GM19452 (cell line): ENCODE results near the gene ANXA10.
"Not testable (repeated sequence)": the region's sequence is repeated elsewhere in the genome, so short reads cannot be mapped to it uniquely, and the experiment has no call there.

Source experiments
- ATAC-seq: cut with Tn5 transposase; IDR thresholded peaks from one replicate; pipeline ENCODE4 v1.9.1; 2021; ENCODE audit not compliant: unreplicated experiment

Gene ANXA10

DNA sequence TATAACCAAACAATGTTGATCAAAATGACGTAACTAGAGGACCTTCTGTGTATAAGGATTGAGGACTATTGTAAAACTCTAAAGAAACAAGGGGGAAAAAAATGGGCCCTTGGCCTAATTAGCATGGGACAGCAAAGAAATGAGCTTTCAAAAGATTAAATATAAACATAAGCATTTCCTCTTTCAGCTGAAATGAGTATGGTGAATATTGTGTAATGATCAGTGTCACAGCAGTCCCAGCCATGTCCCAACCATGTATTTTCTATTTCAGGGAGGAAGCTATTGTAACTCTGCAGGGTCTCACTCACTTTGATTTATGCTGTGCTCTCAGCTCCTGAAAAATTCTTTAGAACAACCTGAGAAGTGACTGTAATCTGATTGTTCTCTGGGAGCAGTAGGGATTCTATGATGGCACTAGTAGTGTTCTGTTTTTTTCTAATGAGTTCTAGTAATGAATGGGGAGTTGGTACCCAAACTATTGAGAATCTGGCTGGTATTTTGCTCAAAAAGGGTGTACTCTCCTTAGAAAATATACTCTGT lies 25.8 kb downstream of the ANXA10 start:
- ATAC-seq, result no peak

DNA sequence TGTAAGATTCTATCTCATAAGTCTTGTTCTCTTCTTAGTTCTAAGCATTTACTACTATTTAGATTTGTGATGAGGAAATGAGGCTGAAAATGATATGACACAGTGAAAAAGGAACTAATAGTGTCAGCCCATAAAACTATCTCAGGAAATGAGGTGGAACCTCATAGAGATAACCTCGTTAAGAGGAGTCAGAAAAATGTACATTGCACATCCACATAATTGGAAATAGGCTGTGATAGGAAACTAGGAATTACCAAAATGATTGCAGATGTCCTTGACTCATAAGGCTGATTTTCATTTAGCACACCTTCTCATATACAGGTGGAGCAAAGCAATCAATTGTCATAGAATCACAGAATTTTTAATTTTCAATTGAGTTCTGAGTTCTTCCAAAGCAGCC lies 26.8 kb downstream of the ANXA10 start:
- no peak for ATAC-seq

DNA sequence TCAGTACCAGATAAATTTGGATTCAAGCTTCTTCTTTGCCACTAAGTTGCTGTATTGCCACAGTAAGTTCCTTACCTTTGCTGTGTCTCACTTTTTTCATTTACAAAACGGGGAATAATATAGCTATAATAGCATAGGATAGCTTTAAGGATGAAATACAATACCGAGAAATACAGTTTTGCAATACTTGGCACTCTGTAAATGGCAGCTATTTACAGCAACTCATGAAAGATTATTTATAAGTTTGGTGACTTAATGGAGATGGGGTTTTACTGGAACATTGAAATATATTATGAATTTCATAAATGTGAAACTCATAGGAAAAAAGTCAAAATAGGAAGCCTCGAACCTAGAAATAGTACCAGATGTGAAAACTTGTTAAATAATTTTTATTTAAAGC lies 27.6 kb downstream of the ANXA10 start:
- ATAC-seq, result no peak

DNA sequence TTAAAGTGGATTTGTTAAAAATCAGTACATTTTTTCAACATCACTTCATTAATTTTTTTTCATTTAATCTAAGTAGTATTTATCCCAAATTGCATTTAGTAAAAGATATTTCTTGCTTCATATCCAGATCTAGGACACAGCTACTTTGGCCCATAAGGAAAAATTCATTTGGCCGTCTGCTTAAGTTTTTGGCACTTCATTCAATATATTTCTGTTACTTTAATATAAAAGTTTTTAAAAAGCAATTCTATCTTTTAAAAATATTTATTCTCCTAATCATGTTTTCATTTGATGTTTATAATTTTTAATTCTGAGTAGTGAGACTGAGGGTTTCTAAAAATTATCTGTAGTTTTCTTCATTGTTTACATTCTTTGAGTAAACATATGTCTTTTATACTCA lies 28.5 kb downstream of the ANXA10 start:
- ATAC-seq, result no peak

DNA sequence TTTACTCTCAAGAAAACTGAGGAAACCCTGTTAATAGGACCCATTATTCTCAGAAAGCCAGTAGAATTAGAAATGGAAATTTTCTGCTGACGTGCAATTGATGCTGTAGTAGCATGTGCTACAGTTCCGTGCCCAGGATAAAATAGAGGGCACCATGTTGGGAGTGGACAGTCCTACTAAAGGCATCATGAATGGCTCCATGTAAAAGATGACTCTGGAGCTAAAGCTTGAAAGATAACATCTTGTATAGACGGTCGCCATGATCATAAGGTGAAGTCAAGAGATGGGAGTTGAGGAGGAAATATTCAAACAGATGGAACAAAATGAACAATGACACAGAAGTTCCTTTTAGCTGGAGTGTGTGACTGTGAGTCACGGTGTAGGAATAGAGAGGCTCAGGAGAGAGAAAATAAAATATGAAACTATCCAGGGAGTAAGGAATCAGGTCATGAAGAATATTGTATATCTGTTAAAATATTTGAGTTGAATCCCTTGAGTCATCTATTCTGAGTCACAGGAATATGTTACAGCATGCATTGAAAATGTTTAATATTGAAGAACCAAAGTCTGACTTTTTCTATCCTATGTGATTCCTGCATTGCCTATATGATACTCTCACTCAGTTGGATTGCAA lies 31.8 kb downstream of the ANXA10 start:
- no peak for ATAC-seq

DNA sequence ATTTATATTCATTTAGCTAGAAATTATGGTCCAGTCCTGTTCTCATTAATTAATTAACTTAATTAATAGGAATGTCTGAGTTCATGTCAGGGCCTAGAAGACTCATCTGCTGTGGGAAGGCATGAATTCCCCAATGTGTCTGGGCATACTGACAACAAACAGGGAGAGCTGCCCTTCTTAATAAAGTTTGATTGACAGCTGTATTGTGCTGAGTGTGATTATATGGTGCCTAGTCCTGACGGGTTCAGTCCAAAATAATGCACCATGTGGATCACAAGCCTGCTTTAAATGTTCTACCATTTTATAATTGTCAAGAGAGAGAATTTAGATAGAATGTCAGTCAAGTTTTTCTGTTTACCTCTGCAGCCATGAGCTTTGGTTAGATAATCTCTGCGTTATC lies 34.6 kb downstream of the ANXA10 start:
- no peak for ATAC-seq

DNA sequence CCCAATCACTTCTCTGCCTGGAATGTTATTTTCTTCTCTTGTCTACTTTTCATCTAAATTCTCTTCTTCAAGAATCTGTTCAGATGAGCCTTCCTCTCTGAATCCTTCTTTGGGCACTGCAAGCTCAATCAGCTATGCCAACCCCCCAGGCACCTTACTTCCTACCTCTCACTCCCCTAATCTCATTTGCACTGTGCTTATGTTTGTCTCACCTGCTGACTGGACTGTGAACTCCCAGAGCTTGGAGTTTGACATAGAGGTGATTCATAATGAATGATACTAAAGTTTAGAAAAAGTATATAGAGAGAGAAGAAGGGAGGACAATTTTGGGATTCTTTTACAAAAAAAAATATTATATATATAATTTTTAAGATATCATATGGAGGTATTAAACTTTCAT lies 36.3 kb downstream of the ANXA10 start:
- ATAC-seq, result no peak

DNA sequence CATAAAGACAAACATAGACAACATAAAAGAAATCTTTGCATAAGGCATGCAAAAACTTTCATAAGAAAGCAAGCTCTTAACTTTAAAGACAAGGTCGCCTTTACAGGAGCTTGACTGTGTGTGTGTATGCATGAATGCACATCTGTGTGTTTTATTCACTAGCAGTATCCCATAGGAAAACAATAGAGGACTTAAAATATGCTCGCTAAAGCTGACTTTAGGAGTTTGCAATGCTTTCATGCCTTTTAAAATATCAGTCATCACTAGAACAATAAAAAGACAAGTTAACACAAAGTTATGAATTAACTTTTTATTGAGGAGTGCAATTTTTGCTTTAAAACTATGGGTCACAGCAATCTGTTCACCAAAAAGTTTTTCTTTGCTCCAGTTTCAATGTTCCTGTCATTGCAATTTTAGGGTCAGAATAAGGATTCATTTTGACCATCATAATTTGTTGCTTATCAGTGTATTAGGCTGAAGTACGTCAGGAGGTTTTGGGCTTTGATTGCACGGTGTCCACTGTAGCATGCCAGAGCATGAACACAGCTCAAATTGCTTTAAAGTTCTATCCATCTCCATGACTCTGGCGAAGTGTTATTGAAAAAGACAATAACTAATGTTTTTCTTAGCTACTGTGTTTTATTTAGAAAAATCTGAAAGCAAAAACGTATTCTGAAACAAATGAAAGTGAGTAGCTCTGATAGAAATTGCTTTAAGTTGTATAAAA lies 36.9 kb downstream of the ANXA10 start:
- ATAC-seq, result no peak

DNA sequence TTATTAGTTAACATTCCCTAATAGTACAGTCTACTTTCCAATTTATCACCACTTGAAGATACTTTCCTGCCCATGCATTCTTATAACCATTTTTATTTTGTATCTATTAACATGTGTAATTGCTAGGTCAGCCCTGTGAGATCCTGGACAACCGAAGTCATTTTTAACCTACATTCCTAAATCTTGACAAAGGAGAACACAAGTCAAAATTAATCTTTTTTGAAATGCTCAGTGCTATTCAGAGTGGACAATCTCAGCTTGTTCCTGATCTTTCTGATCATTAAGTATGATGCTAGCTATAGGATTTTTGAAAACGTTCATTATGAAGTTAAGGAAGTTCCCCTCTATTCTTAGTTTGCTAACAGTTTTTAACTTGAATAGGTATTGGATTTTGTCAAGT lies 37.5 kb downstream of the ANXA10 start:
- ATAC-seq, result no peak

DNA sequence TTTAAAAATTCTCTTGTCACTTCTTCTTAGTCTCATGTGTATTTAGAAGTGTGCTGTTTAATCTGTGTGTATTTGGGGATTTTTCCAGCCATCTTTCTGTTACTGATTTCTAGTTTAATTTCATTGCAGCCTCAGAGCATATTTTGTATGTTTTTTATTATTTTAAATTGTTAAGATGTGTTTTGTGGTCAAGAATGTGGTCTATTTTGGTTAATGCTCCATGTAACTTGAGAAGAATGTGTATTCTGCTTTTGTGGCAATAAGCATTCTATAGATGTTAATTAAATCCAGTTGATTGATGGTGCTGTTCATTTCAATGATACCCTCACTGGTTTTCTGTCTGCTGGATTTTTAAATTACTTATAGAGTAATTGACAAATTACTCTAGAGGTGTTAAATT lies 38.9 kb downstream of the ANXA10 start:
- ATAC-seq, result no peak

DNA sequence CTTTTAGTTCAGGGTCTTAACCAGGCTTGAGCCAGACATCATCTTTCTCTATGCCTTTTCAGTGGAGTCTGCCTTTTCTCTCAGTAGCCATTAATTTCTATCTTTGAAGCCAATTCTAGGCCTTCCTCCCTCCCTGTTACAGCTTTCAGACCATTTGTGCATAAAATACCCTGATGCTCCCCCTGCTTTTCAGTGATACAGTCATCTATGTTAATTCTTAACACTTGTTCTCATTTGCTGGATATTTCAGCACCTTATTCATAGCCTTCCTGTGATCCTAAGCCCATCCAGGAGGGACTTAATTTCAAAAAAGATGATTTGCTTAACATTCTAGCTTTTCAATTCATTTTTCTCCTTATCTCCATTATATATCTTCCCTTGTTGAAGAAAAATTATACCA lies 42.3 kb downstream of the ANXA10 start:
- ATAC-seq, result no peak

DNA sequence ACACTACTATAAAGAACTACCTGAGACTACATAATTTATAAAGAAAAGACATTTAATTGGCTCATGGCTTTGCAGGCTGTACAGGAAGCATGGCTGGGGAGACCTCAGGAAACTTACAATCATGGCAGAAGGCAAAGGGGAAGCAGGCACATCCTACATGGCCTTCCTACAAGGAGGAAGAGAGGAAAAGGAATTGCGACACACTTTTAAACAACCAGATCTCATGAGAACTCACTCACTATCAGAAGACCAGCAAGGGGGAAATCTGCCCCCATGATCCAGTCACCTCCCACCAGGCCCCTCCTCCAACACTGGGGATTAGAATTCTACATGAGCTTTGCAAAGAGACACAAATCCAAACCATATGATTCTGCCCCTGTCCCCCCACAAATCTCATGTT lies 43.5 kb downstream of the ANXA10 start:
- not testable (repeated sequence) for ATAC-seq

DNA sequence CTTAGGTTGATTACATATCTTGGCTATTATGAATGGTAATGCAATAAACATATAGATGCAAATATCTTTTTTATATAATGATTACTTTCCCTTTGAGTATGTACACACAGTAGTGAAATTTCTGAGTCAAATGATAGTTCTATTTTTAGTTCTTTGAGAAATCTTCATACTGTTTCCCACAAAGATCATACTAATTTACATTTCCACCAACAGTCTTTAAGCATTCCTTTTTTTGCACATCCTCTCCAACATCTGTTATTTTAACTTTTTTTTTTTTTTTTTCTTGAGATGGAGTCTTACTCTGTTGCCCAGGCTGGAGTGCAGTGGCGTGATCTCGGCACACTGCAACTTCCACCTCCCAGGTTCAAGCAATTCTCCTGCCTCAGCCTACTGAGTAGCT lies 45.4 kb downstream of the ANXA10 start:
- ATAC-seq, result not testable (repeated sequence)

DNA sequence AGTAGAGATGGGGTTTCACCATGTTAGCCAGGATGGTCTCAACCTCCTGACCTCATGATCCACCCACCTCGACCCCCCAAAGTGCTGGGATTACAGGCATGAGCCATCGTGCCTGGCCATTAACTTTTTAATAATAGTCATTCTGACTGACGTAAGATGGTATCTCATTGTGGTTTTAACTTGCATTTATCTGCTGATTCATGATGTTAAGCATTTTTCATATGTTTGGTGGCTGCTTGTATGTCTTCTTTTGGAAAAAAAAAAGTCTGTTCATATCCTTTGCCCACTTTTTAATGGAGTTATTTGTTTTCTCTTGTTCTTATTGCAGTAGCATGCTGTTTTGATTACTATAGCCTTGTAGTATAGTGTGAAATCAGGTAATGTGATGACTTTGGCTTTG lies 45.8 kb downstream of the ANXA10 start:
- no peak for ATAC-seq

DNA sequence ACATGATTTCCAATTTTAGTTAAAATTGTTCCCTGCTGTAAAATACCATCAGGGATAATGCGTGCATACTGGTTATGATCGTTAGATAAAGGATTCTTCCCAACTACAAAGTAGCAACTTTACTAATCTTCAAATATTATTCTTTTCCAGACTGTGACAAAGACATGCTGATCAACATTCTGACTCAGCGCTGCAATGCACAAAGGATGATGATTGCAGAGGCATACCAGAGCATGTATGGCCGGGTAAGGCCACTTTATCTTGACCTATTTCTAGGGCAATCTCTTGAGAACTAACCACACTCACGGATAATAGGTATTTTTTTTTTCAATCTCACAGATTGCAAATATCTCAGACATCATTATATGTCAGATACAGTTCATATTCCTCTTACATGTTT lies 47.0 kb downstream of the ANXA10 start:
- ATAC-seq, result no peak

DNA sequence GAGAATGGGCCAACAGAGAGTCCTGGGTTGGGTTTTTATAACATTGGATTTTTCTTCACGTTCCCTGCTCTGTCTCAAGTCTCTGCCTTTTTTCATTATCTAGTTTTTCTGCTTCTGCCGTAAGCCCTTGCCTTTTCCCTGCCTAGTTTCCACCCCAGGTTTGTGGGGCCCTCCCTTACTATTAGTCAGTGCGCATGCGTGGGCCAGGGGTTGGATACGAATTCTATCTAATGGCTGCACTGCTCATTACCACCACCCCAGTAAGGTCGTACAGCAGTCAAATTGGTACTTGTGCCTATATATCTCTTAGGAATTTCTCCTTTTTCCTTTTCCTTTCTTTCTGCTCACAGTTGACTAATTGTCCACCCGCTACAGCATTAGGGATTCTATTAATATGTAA lies 49.4 kb downstream of the ANXA10 start:
- no peak for ATAC-seq

DNA sequence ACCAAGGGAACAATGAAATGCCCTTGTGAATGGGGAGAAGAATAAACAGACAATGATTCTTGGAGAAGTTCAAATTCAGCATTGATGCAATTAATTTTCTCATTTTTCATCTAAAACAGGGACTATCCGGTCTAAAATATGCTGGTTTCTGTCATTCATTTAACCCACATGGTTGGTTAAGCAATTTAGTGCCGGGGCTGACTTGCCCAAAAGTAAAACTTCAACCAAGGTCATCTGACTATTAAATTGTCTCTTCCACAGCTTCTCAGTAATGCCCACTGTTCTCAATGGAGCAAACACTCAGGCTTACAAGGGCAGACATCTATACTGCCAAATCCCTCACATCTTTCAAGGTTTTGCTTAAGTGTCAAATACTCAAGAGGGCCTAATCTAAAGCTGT lies 51.3 kb downstream of the ANXA10 start:
- no peak for ATAC-seq

DNA sequence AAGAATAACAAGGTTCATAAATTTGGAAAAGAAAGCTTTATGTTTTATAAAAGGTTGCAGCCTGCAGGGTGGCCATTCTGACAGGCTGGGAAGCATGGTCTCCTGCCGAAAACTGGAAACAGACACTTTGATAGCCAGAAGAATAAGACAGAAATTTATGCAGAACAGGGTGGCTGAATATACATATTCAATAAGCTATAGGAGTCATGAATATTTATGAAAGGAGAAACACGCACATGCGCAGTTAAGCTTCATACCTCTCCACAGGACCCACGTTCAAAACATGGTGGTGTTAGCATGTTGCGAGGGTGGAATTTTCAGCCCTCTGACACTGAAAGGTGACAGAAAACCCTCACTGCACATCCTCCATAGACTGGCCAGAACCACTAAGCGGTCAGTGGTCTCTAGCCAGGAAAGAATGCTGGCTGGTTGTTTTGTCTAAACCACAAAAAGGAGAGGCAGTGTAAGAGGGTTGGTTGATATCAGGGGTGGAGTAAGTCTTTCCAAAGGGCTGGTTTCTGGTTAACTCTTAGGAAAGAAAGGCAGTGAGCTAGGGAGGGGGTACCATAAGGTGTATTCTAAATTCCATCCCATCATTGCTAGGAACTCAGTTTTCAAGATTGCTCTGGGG lies 58.2 kb downstream of the ANXA10 start:
- ATAC-seq, result no peak

DNA sequence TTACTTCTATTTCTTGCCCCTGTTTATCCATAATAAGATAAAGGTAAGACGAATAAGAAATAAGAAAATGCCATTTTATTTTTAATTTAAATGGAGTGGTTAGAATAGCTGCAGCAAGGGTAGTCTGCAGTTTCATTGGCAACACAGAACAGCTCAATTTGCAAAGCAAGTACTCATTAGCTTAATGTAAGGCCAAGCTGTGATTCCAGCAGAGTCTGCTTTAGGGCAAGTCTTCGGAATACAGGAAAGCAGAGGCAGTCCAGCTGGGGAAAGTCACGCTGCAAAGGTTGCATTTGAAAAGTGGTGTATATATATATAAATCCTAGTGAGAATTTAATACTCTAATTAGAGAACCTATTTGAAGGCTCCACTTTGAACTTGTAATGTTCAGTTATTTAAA lies 59.0 kb downstream of the ANXA10 start:
- no peak for ATAC-seq

DNA sequence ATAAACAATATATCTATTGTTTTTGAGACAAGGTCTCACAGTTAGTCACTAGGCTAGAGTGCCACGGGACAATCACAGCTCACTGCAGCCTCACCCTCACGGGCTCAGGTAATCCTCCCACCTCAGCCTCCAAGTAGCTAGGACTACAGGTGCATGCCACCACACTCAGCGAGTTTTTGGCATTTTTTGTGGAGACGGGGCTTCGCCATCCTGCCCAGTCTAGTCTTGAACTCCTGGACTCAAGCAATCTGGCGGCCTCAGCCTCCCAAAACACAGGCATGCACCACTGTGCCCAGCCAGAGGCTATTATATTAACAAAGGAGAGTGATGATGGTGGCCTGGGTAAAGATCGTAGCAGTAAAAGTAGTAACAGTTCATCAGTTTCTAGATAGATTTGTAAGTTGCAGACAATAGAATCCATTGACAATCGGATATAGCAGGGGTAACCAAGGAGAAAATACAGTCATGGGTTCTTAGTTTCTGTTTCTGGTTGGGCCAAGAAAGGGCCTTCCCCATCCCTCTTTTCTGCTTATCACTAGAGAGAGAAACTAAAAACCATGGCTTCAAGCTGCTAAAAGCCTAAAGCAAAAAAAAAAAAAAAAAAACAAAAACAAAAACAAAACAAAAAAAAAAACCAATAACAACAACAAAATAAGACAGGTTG lies 60.6 kb downstream of the ANXA10 start:
- no peak for ATAC-seq

DNA sequence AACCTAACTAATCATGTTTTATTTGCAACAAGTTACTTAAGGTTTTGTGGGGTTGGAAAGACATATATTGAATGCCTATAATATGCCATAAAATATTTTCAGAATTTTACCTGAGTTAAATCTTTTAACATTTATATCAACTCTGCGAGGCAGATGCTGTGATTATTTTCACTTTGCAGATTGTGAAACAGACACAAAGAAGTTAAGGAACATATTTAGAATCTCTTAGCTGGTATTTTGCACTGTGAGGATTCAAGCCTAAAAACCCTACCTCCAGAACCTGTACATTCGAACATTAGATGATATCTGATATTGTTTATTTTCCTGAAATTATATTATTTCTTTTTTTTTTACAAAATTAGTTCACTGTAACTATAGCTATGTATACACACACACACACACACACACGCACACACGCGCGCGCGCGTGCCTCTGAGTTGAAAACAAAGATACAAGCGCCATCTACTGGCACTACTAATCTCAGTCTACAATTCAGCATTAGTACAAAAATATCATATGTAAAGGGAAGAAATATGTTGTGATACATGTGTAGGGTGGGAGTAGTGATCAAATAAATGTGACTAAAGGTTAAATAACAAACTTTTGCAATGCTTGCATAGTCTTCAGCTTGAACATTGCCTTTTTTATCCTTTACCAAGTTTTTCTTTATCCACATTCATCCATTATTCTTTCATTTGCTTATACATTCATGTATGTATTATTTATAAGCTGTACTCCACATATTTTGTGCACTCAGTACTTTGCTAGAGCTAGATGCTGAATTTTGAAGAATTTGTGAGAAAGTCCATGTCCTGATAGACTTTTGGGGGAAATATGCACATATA lies 61.5 kb downstream of the ANXA10 start:
- ATAC-seq, result peak; percentile 87
